DMS 273 (cell line): ENCODE results near the gene ZNF521.

Experiments
- DNase-seq: peaks from one replicate; lab custom pipeline; 2025; ENCODE audit not compliant: unreplicated experiment; lab: John Stamatoyannopoulos, UW

Gene ZNF521

DNA sequence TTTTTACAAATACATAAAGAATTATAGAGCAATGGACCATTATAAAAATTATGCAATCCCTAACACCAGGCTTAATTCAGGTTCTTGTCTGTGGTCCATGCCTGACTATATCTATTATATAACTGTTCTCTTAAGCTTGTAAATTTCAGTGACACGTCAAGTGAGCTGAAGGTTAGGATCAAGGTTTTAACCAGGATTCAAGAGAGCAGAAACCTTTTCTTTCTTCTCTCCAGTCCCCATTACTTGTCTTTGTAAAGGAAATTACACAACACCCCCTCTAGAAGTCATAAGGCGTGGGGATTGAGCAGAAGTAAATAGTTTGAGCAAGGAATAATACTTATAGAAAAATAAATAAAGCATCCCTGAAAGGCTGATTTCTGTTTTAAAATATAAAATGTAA, 122.0 kb downstream of the ZNF521 start:
- peak; percentile 31 for DNase-seq

DNA sequence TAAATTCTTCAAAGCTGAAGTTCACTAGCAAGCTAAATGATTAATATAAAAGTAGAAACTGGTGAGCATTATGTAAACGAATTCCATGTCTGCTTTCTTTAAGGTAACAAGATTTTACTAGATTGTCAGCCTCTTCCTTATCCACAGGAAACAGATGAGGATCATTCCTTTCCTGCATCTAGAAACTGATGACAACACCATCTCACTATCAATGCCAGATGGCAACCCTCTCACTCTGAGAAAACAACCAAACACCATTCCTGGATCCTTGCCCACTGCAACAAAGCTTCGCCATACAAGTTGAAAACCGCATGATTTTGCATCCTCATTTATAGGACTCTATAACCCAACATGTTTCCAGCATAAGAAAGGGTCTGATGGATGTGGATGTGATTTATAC, 122.9 kb downstream of the ZNF521 start:
- peak; percentile 97 for DNase-seq

GRCh38 chr18:25228410-25228809, 123.6 kb downstream of the ZNF521 start:
- peak; percentile 17 for DNase-seq

GRCh38 chr18:25225151-25225550, 126.8 kb downstream of the ZNF521 start:
- no peak for DNase-seq

DNA sequence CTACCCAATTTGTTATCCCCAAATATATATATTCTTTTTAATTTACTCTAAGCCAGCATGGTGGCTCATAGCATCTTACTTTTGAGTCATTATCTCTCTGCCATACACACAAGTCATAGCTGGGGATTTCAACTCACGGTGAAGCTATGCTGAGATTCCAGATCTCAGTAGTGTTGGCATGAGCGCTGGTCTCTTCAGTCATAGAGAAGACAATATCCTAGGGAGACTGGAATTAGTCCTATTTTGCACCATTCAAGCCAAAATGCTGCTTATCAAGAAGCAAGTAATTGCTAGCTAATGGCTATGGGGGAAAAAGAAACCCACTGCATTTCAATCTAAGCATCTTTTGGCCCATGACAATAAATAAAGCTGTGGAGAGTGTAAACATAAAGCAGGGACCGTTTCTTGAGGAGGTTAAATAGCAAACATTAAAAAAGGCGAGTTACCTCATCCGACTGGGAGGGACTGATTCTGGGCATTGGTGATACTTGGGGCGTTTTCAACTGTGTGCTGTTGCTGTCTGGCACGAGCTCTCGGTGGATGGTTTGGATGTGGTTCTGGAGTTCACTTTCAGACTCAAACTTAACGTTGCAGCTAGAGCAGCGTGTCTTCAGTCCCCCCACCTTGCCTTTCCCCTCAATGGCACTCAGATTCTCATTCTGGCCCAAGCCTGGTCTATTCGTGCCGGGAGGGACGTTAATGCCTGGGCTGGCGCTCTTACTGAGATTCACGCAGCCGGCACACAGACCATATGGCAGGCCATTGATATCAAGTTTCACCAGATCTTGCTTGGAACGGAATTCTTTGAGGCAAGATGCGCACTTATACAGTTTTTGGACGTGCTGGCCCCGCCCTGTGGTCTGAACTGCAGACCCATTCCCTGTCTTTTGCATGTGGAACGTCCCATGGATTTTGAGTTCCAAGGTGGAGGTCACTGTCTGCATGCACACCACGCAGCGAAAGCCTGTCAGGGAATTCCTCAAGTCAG, 127.8 kb downstream of the ZNF521 start:
- peak; percentile 95 for DNase-seq

- DNase-seq = peak; percentile 82
These were observed 128.8 kb downstream of the ZNF521 start for GRCh38 chr18:25223211-25223610.

DNA sequence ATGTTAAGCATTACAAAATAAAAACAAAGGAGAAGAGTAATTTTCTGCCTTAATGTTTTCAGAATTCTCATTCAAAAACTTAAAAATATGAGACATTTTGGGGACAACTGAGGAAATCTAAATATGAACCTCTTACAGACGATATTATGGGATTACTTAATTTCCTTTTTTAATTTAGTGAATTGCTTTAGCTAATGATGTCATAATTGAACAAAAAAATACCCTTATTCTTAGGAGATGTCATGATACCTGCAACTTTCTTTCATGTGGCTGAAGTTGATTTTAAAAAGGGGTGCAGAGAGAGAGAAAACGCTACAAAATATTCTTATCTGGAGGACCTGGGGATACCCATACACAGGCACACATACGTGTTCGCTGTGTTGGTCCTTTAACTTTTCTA, 129.3 kb downstream of the ZNF521 start:
- no peak for DNase-seq

DNA sequence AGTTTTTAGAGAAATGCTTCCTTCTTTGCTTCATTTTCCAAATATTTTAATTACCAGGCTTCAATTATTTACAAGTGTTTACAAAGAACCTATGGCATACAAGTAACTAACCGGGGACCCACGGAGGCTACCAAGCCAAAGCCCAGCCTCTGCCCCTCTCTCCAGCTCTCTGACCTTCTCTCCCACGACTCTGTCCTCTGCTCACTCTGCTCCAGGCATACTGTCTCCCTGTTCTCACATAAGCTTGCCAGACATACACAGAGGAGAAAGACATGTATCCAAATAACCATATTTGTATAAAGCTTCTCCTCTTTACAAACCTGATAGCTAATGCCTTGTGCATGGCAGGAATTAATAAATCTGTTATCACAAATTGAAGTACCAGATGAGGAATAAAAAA, 141.3 kb downstream of the ZNF521 start:
- DNase-seq = no peak

- DNase-seq = no peak
These were observed 159.9 kb downstream of the ZNF521 start for GRCh38 chr18:25192065-25192464.

DNA sequence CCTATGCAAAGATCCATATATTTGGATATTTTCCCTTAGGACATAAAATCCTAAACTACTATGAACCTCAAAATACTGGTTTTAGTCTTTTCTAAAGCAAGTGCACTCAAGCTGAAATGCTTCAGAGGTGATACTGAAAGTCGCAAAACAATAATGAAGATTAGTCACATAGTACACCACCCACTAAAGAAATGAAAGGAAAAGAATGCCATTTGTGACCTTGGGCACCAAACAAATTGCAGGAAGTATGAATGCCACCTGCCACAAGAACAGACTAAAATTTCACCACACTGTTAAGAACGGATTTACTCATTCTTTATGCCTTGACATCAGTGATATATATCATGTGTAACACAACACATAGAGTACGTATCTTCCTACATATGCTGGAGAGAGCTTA, 161.5 kb downstream of the ZNF521 start:
- no peak for DNase-seq

GRCh38 chr18:25189391-25190185, 162.4 kb downstream of the ZNF521 start:
- DNase-seq = peak; percentile 68

DNA sequence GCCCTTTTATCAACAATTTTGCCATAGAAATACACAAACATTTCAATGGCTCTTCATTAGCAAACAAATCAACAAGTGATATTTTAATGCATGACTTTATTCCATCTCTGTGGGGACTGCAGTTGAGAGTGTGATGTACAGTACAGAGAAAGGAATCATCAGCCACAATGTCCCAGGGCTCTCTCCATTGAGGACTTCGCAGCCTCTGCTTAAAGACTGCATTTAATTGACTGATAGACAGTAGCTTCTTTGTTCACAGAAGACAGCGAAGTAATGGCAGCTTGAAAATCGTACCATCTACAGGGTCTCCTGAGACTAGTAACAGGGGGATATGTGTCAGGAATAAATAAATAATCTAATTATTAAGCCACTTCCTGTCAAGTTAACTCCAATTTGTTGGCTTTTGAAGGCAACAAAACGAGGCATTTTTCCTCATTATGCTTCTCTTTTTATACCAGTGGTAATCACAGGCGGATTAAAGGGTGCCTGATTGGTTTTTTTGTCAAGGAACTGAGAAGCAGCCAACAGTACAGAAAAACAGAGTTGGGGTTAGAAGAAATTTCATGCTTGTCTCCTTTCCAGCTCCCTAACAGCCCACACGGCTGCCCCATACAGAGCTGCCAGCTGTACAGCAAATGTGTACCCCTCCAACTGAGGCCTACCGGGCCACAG, 164.3 kb downstream of the ZNF521 start:
- DNase-seq = peak; percentile 40

- no peak for DNase-seq
These were observed 165.1 kb downstream of the ZNF521 start for GRCh38 chr18:25186871-25187270.

GRCh38 chr18:25181993-25182392, 170.0 kb downstream of the ZNF521 start:
- DNase-seq = no peak

GRCh38 chr18:25181581-25181980, 170.4 kb downstream of the ZNF521 start:
- no peak for DNase-seq

DNA sequence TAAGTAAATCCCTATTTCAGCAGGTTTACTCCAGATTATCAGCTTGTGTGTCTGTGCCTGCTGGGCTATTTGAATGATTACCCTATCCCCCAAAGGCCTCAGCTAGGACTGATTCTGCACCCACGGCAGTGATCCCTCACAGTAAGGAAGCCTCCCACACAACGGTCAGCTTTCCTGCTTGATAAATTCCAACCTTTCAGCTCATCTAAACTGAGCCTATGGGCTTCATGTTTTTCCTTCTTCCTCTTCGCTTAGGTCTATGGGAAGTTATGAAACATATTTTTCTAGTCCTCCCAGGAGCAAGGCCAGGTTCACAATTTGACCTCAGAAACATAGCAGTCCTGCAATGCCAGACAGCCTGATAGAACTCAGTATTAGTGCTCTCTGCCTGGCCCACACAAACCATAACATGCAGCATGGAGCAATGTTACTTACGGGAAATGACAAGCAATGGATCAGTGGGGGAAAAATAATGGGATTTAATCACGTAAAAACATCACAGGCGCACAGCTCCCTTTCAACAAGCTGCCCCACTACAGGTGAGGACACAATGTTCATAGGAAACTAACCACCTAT, 170.9 kb downstream of the ZNF521 start:
- DNase-seq = no peak

GRCh38 chr18:25177631-25178030, 174.3 kb downstream of the ZNF521 start:
- DNase-seq = no peak

DNA sequence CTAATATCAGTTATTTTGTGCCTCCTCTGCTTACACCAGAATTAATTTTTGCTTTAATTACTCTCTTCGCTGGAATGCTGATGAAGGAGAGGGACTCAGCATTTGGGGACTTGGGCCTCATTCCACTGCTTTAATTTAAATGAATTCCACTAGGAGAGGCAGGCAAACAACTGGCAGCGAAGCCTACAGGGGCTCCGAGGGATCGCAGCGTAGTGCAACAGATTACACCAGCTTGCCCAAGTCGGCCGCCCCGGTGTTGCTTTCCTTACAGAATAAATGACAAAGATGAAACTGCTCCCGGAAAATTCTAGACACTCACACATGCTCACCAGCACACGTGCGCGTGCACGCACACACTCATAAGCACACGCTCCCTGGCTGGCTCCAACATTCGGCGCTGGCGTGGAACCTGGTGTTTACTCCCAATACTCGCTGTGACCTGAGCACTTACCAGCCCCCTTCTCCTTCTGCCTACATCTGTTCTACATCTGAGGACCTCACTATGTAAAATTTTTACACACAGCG, 175.4 kb downstream of the ZNF521 start:
- no peak for DNase-seq

GRCh38 chr18:25175558-25176517, 176.1 kb downstream of the ZNF521 start:
- DNase-seq = no peak

DNA sequence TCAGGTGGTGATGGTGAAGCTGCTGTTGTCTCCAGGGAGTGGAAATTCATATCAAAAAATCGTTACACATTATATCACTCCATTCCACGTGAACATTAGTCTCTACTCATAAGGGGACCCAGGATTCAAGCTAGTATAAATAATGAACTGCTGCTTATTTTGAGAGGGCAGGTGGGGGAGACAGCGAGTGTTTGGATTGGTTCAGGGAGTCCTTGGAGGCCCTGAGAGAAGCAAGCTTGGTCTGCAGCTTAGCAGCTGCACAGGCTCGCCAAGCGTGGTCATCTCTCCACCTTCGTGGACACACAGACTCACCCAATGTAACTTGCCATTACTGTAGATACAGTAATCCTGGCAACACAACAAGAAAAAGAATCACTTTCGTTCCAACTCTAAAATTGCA, 177.6 kb downstream of the ZNF521 start:
- no peak for DNase-seq
